Endothelial cell of hepatic sinusoid (primary cell): ENCODE measurements around the gene SLC10A7.

Experiments used
- in situ Hi-C: cut with HindIII; loops from 2 replicates; pipeline ENCODE4 v1.10.0; 2017; ENCODE audit warnings: low sequenced_read_pairs

The SLC10A7 gene

GRCh38 chr4:146229406-146229805 lies 292.3 kb downstream of the SLC10A7 start:
- in situ Hi-C loops = no loop called here

- in situ Hi-C loops = loop anchor here (5.0 kb wide), 1 partner anchor 48 kb away; no protein-coding TSS in a partner anchor
Measured at GRCh38 chr4:146224326-146224966, 297.3 kb downstream of the SLC10A7 start.

- in situ Hi-C loops = loop anchor here (5.0 kb wide), 1 partner anchor 50 kb away; no protein-coding TSS in a partner anchor
Measured at GRCh38 chr4:146222313-146222712, 299.4 kb downstream of the SLC10A7 start.

- in situ Hi-C loops = no loop called here
Measured at GRCh38 chr4:146214238-146214637, 307.5 kb downstream of the SLC10A7 start, which contains the start of gene REELD1. REELD1 (plus strand) TSS chr4:146214538; CDS start chr4:146216953, 2,415 bp downstream.

GRCh38 chr4:146212781-146213180 lies 309.0 kb downstream of the SLC10A7 start:
- in situ Hi-C loops = no loop called here

- in situ Hi-C loops = no loop called here
Measured at GRCh38 chr4:146211440-146211839, 310.3 kb downstream of the SLC10A7 start.

- in situ Hi-C loops = no loop called here
Measured at GRCh38 chr4:146210890-146211289, 310.9 kb downstream of the SLC10A7 start.

- in situ Hi-C loops = no loop called here
Measured at GRCh38 chr4:146207410-146207809, 314.3 kb downstream of the SLC10A7 start.
